Spleen (tissue), 11 donors: ENCODE data around the gene PPP2R5C. TPM values are rescaled to one million over a fixed set of nuclear protein-coding genes. Genes with fewer than 3 reads are reported as not detected.

Source experiments
- DNase-seq: peaks from one replicate; pipeline ENCODE4 v3.0.0-alpha.2; 2020
- H3K27ac ChIP-seq, 8 donors: fragments of 200-600 bp; sonication (generic) in 7 of 8; 1 replicate in 4 of 8; 2 replicates in 4 of 8; pipeline versions ENCODE4 v1.5.0 to v1.8.0; 2016 to 2021; ENCODE audit warnings: inconsistent platforms in 4 of 8, mild to moderate bottlenecking in 4 of 8, moderate library complexity in 1 of 8
- H3K27me3 ChIP-seq, 7 donors: fragments of 200-600 bp; sonication (generic) in 6 of 7; replicated peaks in 1 of 7; 1 replicate in 4 of 7; 2 replicates in 3 of 7; pipeline versions ENCODE4 v1.5.0 to v1.8.0; 2016 to 2021; ENCODE audit warnings: inconsistent platforms in 3 of 7, mild to moderate bottlenecking in 1 of 7
- H3K36me3 ChIP-seq, 6 donors: fragments of 200-600 bp; sonication (generic) in 5 of 6; 1 replicate in 4 of 6; 2 replicates in 2 of 6; pipeline versions ENCODE4 v1.5.0 to v1.8.0; 2016 to 2021; ENCODE audit warnings: inconsistent platforms in 2 of 6
- H3K4me1 ChIP-seq, 6 donors: fragments of 200-600 bp; sonication (generic) in 5 of 6; 1 replicate in 3 of 6; 2 replicates in 3 of 6; pipeline versions ENCODE4 v1.5.0 to v1.8.0; 2016 to 2021; ENCODE audit warnings: inconsistent platforms in 3 of 6
- H3K4me3 ChIP-seq, 8 donors: fragments of 200-600 bp; sonication (generic) in 7 of 8; 1 replicate in 4 of 8; 2 replicates in 4 of 8; pipeline versions ENCODE4 v1.5.0 to v1.8.0; 2016 to 2021; ENCODE audit warnings: inconsistent platforms in 4 of 8, mild to moderate bottlenecking in 4 of 8, moderate library complexity in 2 of 8
- H3K9me3 ChIP-seq, 8 donors: fragments of 200-600 bp; sonication (generic) in 7 of 8; 1 replicate in 4 of 8; 2 replicates in 4 of 8; pipeline versions ENCODE4 v1.5.0 to v1.8.0; 2016 to 2021; ENCODE audit warnings: inconsistent platforms in 4 of 8
- CTCF ChIP-seq, 11 experiments: fragments of 200-600 bp in 7 of 11; fragments of 450-650 bp in 4 of 11; sonication (generic) in 4 of 11; IDR thresholded peaks in 8 of 11; conservative IDR thresholded peaks in 3 of 11; 1 replicate in 7 of 11; 2 replicates in 4 of 11; pipeline versions ENCODE4 v1.4.0 to v1.8.0; 2016 to 2021; ENCODE audit warnings: antibody characterized with exemption in 11 of 11, inconsistent platforms in 4 of 11, mild to moderate bottlenecking in 1 of 11
- POLR2A ChIP-seq, 3 donors: fragments of 450-650 bp; IDR thresholded peaks; one replicate each; pipeline ENCODE4 v1.5.1; 2017; ENCODE audit warnings: antibody characterized with exemption in 3 of 3, mild to moderate bottlenecking in 1 of 3
- POLR2AphosphoS5 ChIP-seq, 3 donors: sonication (generic); formaldehyde crosslinking; IDR thresholded peaks; one replicate each; pipeline ENCODE4 v1.5.1; 2017; ENCODE audit warnings: antibody characterized with exemption in 3 of 3
- WGBS, 5 donors: extraction: QIAGEN DNeasy Blood & Tissue Kit in 3 of 5; methylation state at CpG; one replicate each; pipeline versions ENCODE4 v1.1.5 to v1.1.7; 2013 to 2018; 5-methylcytosine and 5-hydroxymethylcytosine counted together
- intact Hi-C: fragments of 100-400 bp; cut with DNase I; formaldehyde crosslinking; loops from one replicate; pipeline ENCODE4 v1.15.0; 2023; ENCODE audit warnings: low total_unique reads
- polyA plus RNA-seq, 3 donors: library from polyadenylated mRNA; stranded (reverse); fragments of 200-250 nt; gene quantifications; one replicate each; pipeline ENCODE4 v1.2.1, GENCODE V29; 2013
- total RNA-seq, 7 donors: library from RNA; depleted of rRNA in 3 of 7; stranded (reverse); fragments of >200 nt in 3 of 7; fragmentation: NEBNext Ultra II Directional in 4 of 7; extraction: Animal tissue kit (Norgen Biotek cat#: 25700) in 4 of 7; gene quantifications; one replicate each; pipeline versions ENCODE4 v1.1.0 to v1.2.1, GENCODE V29; 2016 to 2021
- donor health status: healthy with polysubstance abuse.
- donor health status: DM: no; HTN: no; CAD: no; lungs with moderate emphysema.
- donor health status: DM: no; HTN: no; CAD: no.
- donor health status: Bipolar disorder and iron deficiency.
- donor health status: healthy.
- donor health status: DM: no; HTN: no; CAD: no.
- donor health status: DM: yes; HTN: yes; CAD: no.

Gene PPP2R5C
- total and polyA plus RNA-seq, 10 donors: 80.8 to 322 (median 198) TPM

GRCh38 chr14:101964297-101965180, 203.0 kb downstream of the PPP2R5C start, which contains the start of gene DYNC1H1:
TSS of gene DYNC1H1 (plus strand) at chr14:101964573. CDS start at chr14:101964692, 119 bp downstream.
- TF ChIP-seq POLR2A (IDR thresholded peaks at IDR 0.05) (peak; percentile 75 to 96 (median 90)), POLR2AphosphoS5 (IDR thresholded peaks at IDR 0.05) (peak; percentile 96 to 98 (median 97)), CTCF (IDR thresholded peaks at IDR 0.05 in 8 of 11, conservative IDR thresholded peaks at IDR 0.05 in 3 of 11) (no peak)
- intact Hi-C loops: loop anchor here (5.0 to 10.0 kb wide), 2 partner anchors 123 to 260 kb away; partner anchors contain the start of gene HSP90AA1
- Histone ChIP-seq H3K4me1 (peaks cover 17 to 75% (median 50%) of the 10 kb centered on the region in 6 donors), H3K36me3 (peaks cover 0 to 13% (median 0%) of the 10 kb centered on the region in 6 donors), H3K27ac (peak within 1 kb of the TSS; percentile 89 to 96 (median 94)), H3K4me3 (peak within 1 kb of the TSS; percentile 82 to 100 (median 94)), H3K27me3 (no peaks in the 10 kb centered on the region), H3K9me3 (no peaks in the 10 kb centered on the region)
- WGBS, 5 donors: 0 to 1% (median 0%) methylated on average over 14 to 115 of the region's 115 CpGs
- DNase-seq: peak; percentile 98

- peak overlapping the region; percentile 82 to 100 (median 94) for H3K4me3 ChIP-seq
- intact Hi-C loops: loop anchor here (10.0 kb wide), 1 partner anchor 260 kb away; no protein-coding TSS in a partner anchor
- H3K27me3 ChIP-seq: no peaks in the 10 kb centered on the region
- no peaks in the 10 kb centered on the region for H3K9me3 ChIP-seq
- DNase-seq: peak; percentile 91
- H3K36me3 ChIP-seq: peaks cover 0 to 19% (median 0%) of the 10 kb centered on the region in 6 donors
- peak overlapping the region; percentile 89 to 96 (median 94) for H3K27ac ChIP-seq
- peaks cover 17 to 77% (median 52%) of the 10 kb centered on the region in 6 donors for H3K4me1 ChIP-seq
- no peak for TF ChIP-seq CTCF (IDR thresholded peaks at IDR 0.05 in 8 of 11, conservative IDR thresholded peaks at IDR 0.05 in 3 of 11)
- no peak for TF ChIP-seq POLR2A (IDR thresholded peaks at IDR 0.05)
- peak; percentile 45 to 74 (median 53) for TF ChIP-seq POLR2AphosphoS5 (IDR thresholded peaks at IDR 0.05)
- 0 to 1% (median 1%) methylated on average over 14 to 28 of the region's 28 CpGs for WGBS, 5 donors
Observed at GRCh38 chr14:101965181-101965544, 203.7 kb downstream of the PPP2R5C start.

GRCh38 chr14:101965770-101966722, 204.5 kb downstream of the PPP2R5C start:
- Histone ChIP-seq H3K27me3 (no peaks in the 10 kb centered on the region), H3K9me3 (no peaks in the 10 kb centered on the region), H3K27ac (peak overlapping the region; percentile 89 to 96 (median 94)), H3K36me3 (peaks cover 0 to 20% (median 0%) of the 10 kb centered on the region in 6 donors), H3K4me3 (peak overlapping the region; percentile 82 to 100 (median 94)), H3K4me1 (peaks cover 17 to 78% (median 55%) of the 10 kb centered on the region in 6 donors)
- TF ChIP-seq POLR2AphosphoS5 (IDR thresholded peaks at IDR 0.05) (no peak), POLR2A (IDR thresholded peaks at IDR 0.05) (no peak), CTCF (IDR thresholded peaks at IDR 0.05 in 8 of 11, conservative IDR thresholded peaks at IDR 0.05 in 3 of 11) (no peak)
- 33 to 64% (median 51%) methylated on average over 5 of the region's 5 CpGs for WGBS, 5 donors
- intact Hi-C loops: loop anchor here (10.0 kb wide), 1 partner anchor 261 kb away; no protein-coding TSS in a partner anchor
- no peak for DNase-seq
